ENCODE data around the gene CPT2.

The CPT2 gene

DNA sequence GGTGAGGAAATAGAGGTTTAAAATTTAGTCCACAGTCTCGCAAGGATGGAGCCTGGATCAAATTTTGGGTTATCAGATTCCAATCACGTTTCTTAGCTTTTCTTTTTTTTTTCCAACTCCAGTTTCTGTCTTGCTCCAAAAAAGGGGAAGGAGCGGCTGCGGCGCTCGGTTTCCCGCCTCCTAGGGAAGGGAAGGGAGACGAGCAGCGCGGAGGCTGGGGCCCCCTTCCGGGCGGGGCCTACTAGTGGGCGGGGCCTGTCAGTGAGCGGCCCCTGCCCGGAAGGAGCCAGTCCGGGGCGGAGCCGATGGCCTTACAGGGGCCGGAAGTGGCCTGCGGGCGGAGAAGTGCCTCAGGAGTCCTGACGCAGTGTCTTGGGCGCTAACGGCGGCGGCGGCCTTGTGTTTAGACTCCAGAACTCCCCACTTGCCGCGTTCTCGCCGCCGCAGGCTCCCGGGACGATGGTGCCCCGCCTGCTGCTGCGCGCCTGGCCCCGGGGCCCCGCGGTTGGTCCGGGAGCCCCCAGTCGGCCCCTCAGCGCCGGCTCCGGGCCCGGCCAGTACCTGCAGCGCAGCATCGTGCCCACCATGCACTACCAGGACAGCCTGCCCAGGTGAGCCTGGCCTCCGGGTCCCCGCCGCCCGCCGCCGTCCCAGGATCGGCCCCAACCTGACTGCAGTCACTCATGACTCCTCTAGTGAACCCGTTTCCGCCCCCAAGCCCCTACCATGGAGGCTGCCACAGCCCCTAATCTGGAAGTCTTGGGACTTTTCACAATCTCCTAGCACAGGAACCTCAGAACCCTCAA, at the start of gene CPT2:
CPT2 (plus strand) TSS at position 340 of the 806 bp plus-strand sequence; CDS start at position 460, 120 bp downstream.
- peak; percentile 86 to 98 (median 95) for DNase-seq
- intact Hi-C loops (cut with DNase I) = no loop called here

GRCh38 chr1:53147174-53147573, 49.5 kb upstream of the CPT2 start:
- DNase-seq = no peak
- intact Hi-C loops (cut with DNase I) = no loop called here

DNA sequence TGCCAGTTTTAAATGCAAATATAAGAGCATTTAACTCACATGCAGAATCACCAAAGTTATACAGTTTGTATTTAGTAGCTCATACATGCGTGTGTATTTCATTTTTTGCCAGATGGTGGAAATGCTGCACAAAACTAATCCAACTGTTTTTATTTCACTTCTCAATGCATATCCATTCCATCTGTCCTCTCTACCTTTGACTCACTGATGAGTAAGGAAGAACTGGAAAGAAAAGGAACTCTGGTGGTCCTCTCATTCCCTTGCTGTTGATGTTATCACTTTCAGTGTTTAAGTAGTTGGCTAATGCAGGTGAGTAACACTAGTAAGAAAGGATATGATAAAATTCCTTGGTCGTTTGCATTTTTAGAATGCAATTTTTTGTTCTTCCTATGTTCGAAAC, 48.5 kb upstream of the CPT2 start:
- DNase-seq = no peak
- intact Hi-C loops (cut with DNase I) = no loop called here

DNA sequence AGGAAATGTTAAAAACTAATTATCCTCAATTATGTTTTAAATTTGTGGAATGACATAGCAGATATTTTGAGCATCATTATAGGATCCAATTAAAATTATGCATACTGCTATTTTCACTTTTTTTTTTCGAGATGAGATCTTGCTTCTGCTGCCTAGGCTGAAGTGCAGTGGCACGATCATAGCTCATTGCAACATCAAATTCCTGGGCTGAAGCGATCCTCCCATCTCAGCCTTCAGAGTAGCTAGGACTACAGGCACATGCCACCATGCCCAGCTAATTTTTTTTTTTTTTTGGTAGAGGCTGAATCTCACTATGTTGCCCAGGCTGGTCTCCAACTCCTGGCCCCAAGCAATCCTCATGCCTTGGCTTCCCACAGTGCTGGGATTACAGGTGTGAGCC, 42.9 kb upstream of the CPT2 start:
- intact Hi-C loops (cut with DNase I) = no loop called here
- DNase-seq = no peak

GRCh38 chr1:53154859-53155438, 41.7 kb upstream of the CPT2 start:
- intact Hi-C loops (cut with DNase I) = no loop called here
- no peak for DNase-seq

DNA sequence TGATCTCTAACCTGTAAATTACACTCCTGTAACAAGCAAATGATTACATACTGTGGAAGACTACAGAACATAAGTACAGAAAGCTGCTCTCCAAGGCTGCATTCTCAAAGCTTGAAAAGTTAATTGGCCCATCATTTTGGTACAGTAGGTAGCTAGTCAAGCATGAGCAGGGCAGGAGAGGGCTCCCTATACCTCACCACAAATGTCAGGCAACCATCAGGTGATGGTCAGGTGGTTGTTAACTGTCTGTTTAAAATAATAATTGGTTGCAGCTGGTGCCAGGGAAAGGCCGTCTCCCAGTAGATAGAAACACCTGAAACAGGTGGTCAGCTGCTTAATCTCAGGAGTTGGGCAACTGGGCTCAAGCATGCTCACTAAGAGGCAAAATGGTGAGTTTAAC, 41.1 kb upstream of the CPT2 start:
- intact Hi-C loops (cut with DNase I) = no loop called here
- no peak for DNase-seq

- intact Hi-C loops (cut with DNase I) = no loop called here
- no peak for DNase-seq
Observed at GRCh38 chr1:53155945-53156344, 40.7 kb upstream of the CPT2 start.

GRCh38 chr1:53156783-53157182, 39.8 kb upstream of the CPT2 start:
- intact Hi-C loops (cut with DNase I) = no loop called here
- DNase-seq = no peak

DNA sequence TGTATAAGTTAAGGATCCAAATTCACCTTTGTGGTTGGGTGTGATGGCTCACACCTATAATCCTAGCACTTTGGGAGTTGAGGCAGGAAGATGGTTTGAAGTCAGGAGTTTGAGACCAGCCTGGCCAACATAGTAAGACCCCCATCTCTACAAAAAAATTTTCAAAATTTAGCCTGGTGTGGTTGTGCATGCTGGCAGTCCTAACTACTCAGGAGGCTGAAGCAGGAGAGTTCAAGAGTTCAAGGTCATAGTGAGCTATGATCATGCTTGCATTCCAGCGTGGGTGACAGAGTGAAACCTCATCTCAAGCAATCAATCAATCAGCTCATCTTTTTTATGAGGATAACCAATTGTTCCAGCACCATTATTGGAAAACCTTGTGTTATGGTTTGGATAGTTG, 37.7 kb upstream of the CPT2 start:
- DNase-seq = no peak
- intact Hi-C loops (cut with DNase I) = no loop called here

DNA sequence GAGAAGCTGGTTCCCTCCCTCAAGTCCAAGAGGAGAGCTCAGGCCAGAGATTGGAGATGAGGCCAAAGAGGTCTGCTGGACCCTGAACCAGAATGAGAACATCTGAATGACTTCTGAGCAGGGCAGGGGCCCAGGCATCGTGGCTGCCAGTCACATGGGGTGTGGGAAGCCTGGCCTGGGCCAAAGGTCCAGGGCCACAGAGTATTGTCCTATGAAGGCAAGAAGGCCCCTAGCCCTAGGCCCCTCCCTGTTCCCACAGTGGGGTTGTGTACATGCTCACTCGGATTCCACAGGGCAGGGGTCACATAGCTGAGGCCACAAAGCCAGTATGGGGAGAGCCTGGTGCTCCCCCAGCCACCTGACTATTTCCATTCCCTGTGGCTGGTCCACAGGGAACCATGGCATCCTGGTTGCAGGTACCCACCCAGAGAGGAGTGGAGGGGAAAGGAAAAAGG, 35.7 kb upstream of the CPT2 start:
- no peak for DNase-seq
- intact Hi-C loops (cut with DNase I) = no loop called here

GRCh38 chr1:53162621-53163020, 34.0 kb upstream of the CPT2 start:
- DNase-seq = no peak
- intact Hi-C loops (cut with DNase I) = no loop called here

DNA sequence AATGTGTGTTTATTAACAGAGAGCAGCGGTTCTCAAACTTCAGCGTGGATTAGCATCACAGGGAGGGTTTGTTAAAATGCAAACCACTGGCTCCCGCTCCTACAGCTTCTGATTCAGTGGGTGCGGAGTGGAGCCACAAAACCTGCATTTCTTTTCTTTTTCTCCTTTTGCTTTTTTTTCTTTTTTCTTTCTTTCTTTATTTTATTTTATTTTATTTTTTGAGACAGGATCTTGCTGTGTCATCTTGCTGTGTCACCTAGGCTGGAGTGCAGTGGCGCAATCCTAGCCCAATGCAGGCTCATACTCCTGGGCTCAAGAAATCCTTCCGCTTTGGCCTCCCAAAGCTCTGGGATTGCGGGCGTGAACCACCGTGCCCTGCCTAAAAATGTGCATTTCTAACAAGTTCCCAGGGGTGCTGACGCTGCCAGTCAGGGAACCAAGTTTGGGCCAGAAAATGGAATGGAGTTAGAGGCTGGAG, 33.3 kb upstream of the CPT2 start:
- DNase-seq = no peak
- intact Hi-C loops (cut with DNase I) = no loop called here

GRCh38 chr1:53165408-53165961, 31.1 kb upstream of the CPT2 start:
- intact Hi-C loops (cut with DNase I) = no loop called here
- no peak for DNase-seq

- DNase-seq = no peak
- intact Hi-C loops (cut with DNase I) = no loop called here
Observed at GRCh38 chr1:53166366-53166765, 30.3 kb upstream of the CPT2 start.

DNA sequence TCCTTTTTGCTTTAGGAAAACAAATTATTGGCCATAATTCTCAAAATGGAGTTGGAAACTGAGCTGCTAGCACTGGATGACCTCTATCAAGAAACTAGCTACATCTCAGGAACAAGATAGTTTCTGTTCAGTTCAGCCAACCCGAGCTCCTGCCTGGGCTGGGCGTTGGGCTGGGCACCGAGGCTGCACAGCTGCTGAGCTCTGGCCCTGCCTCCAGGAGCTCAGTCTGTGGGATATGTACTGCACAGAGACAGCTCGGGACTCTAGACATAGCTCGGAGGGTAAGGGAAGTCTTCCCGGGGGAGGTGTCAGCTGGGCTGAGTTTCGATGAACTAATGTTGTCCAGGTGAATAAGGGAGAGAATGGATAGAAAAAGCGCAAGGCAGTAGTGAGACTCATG, 29.7 kb upstream of the CPT2 start:
- no peak for DNase-seq
- intact Hi-C loops (cut with DNase I) = no loop called here

GRCh38 chr1:53172426-53173128, 24.0 kb upstream of the CPT2 start:
- DNase-seq = no peak
- intact Hi-C loops (cut with DNase I) = no loop called here

- DNase-seq = peak in 3 of 42 donors; percentile 7 to 39 (median 21)
- intact Hi-C loops (cut with DNase I) = no loop called here
Observed at GRCh38 chr1:53174971-53175913, 21.4 kb upstream of the CPT2 start.

- peak in 8 of 42 donors; percentile 5 to 38 (median 18) for DNase-seq
- intact Hi-C loops (cut with DNase I) = no loop called here
Observed at GRCh38 chr1:53176452-53177208, 20.0 kb upstream of the CPT2 start.
